GM21723 (cell line): Measurements from ENCODE around the gene TOMM20L.

Experiments
- ATAC-seq: cut with Tn5 transposase; IDR thresholded peaks from one replicate; pipeline ENCODE4 v1.9.1; 2021; ENCODE audit warnings: mild to moderate bottlenecking, moderate library complexity; ENCODE audit not compliant: unreplicated experiment

Gene TOMM20L

GRCh38 chr14:58426670-58427280, 31.0 kb downstream of the TOMM20L start:
- peak; percentile 46 for ATAC-seq

GRCh38 chr14:58427281-58428117, 31.8 kb downstream of the TOMM20L start, which contains the start of the genes KIAA0586 and TIMM9:
KIAA0586 (plus strand) TSS chr14:58427719; CDS start chr14:58428265, 546 bp downstream.
TIMM9 (minus strand) TSS chr14:58427531; CDS start chr14:58411945, 15,586 bp downstream.
- peak; percentile 93 for ATAC-seq

GRCh38 chr14:58428118-58428683, 32.5 kb downstream of the TOMM20L start:
- ATAC-seq = no peak

- no peak for ATAC-seq
Observed at GRCh38 chr14:58430156-58430555, 34.4 kb downstream of the TOMM20L start.

GRCh38 chr14:58439476-58439875, 43.7 kb downstream of the TOMM20L start:
- no peak for ATAC-seq

GRCh38 chr14:58444627-58445026, 48.9 kb downstream of the TOMM20L start:
- no peak for ATAC-seq

- ATAC-seq = no peak
Observed at GRCh38 chr14:58455593-58456265, 60.0 kb downstream of the TOMM20L start.
